ENCODE data around the gene CHCHD3.
"Not testable (repeated sequence)": the region's sequence is repeated elsewhere in the genome, so short reads cannot be mapped to it uniquely, and the experiment has no call there.

Gene CHCHD3

GRCh38 chr7:132969520-132969919 is 112.4 kb downstream of the CHCHD3 start:
- Mint-ChIP-seq H3K4me3 (no peak overlapping the region), H3K27ac (peak overlapping the region in 1 of 2 donors; percentile 47), H3K27me3 (no peaks in the 10 kb centered on the region), H3K9me3 (no peaks in the 10 kb centered on the region), H3K4me1 (ENCODE audit: low read depth in 2 of 2) (peaks cover 2 to 10% of the 10 kb centered on the region in 2 donors), H3K36me3 (ENCODE audit: insufficient read depth) (no peaks in the 10 kb centered on the region)
- ATAC-seq (replicated peaks), result no peak
- no peak for DNase-seq

GRCh38 chr7:132967470-132967848 is 114.4 kb downstream of the CHCHD3 start:
- not testable (repeated sequence) for H3K27ac Mint-ChIP-seq; H3K27me3 Mint-ChIP-seq; H3K36me3 Mint-ChIP-seq (ENCODE audit: insufficient read depth); H3K4me1 Mint-ChIP-seq (ENCODE audit: low read depth in 2 of 2); H3K4me3 Mint-ChIP-seq; H3K9me3 Mint-ChIP-seq; ATAC-seq (replicated peaks); DNase-seq

GRCh38 chr7:132966754-132967469 is 115.0 kb downstream of the CHCHD3 start:
- H3K36me3 Mint-ChIP-seq (ENCODE audit: insufficient read depth), result no peaks in the 10 kb centered on the region
- H3K9me3 Mint-ChIP-seq, result no peaks in the 10 kb centered on the region
- H3K4me3 Mint-ChIP-seq, result no peak overlapping the region
- DNase-seq, result no peak
- no peak for ATAC-seq (replicated peaks)
- peaks cover 2 to 10% of the 10 kb centered on the region in 2 donors for H3K4me1 Mint-ChIP-seq (ENCODE audit: low read depth in 2 of 2)
- no peaks in the 10 kb centered on the region for H3K27me3 Mint-ChIP-seq
- H3K27ac Mint-ChIP-seq, result no peak overlapping the region

GRCh38 chr7:132965951-132966350 is 115.9 kb downstream of the CHCHD3 start:
- Mint-ChIP-seq H3K27ac (no peak overlapping the region), H3K36me3 (ENCODE audit: insufficient read depth) (no peaks in the 10 kb centered on the region), H3K9me3 (no peaks in the 10 kb centered on the region), H3K4me1 (ENCODE audit: low read depth in 2 of 2) (peaks cover 2 to 10% of the 10 kb centered on the region in 2 donors), H3K4me3 (no peak overlapping the region), H3K27me3 (no peaks in the 10 kb centered on the region)
- no peak for DNase-seq
- no peak for ATAC-seq (replicated peaks)

GRCh38 chr7:132964876-132965275 is 117.0 kb downstream of the CHCHD3 start:
- H3K36me3 Mint-ChIP-seq (ENCODE audit: insufficient read depth), result no peaks in the 10 kb centered on the region
- DNase-seq (no peak), ATAC-seq (replicated peaks) (no peak)
- no peaks in the 10 kb centered on the region for H3K27me3 Mint-ChIP-seq
- no peak overlapping the region for H3K27ac Mint-ChIP-seq
- no peak overlapping the region for H3K4me3 Mint-ChIP-seq
- H3K9me3 Mint-ChIP-seq, result no peaks in the 10 kb centered on the region
- peaks cover 1 to 10% of the 10 kb centered on the region in 2 donors for H3K4me1 Mint-ChIP-seq (ENCODE audit: low read depth in 2 of 2)

GRCh38 chr7:132959891-132960290 is 122.0 kb downstream of the CHCHD3 start:
- Mint-ChIP-seq H3K27ac (no peak overlapping the region), H3K27me3 (no peaks in the 10 kb centered on the region), H3K36me3 (ENCODE audit: insufficient read depth) (peaks cover 8% of the 10 kb centered on the region), H3K4me3 (no peak overlapping the region), H3K9me3 (no peaks in the 10 kb centered on the region), H3K4me1 (ENCODE audit: low read depth in 2 of 2) (peaks cover 0 to 1% of the 10 kb centered on the region in 2 donors)
- ATAC-seq (replicated peaks) (no peak), DNase-seq (no peak)

GRCh38 chr7:132956556-132956955 is 125.3 kb downstream of the CHCHD3 start:
- peaks cover 0 to 6% of the 10 kb centered on the region in 2 donors for H3K4me1 Mint-ChIP-seq (ENCODE audit: low read depth in 2 of 2)
- no peaks in the 10 kb centered on the region for H3K27me3 Mint-ChIP-seq
- peaks cover 8% of the 10 kb centered on the region for H3K36me3 Mint-ChIP-seq (ENCODE audit: insufficient read depth)
- no peak for DNase-seq
- no peak overlapping the region for H3K27ac Mint-ChIP-seq
- H3K4me3 Mint-ChIP-seq, result no peak overlapping the region
- H3K9me3 Mint-ChIP-seq, result no peaks in the 10 kb centered on the region
- no peak for ATAC-seq (replicated peaks)

GRCh38 chr7:132953468-132953867 is 128.4 kb downstream of the CHCHD3 start:
- DNase-seq (no peak), ATAC-seq (replicated peaks) (no peak)
- Mint-ChIP-seq H3K9me3 (no peaks in the 10 kb centered on the region), H3K27me3 (no peaks in the 10 kb centered on the region), H3K27ac (no peak overlapping the region), H3K36me3 (ENCODE audit: insufficient read depth) (peaks cover 3% of the 10 kb centered on the region), H3K4me1 (ENCODE audit: low read depth in 2 of 2) (peaks cover 0 to 7% of the 10 kb centered on the region in 2 donors), H3K4me3 (no peak overlapping the region)

- ATAC-seq (replicated peaks), result no peak
- H3K27ac Mint-ChIP-seq, result no peak overlapping the region
- H3K4me3 Mint-ChIP-seq, result no peak overlapping the region
- H3K9me3 Mint-ChIP-seq, result no peaks in the 10 kb centered on the region
- H3K36me3 Mint-ChIP-seq (ENCODE audit: insufficient read depth), result peaks cover 3% of the 10 kb centered on the region
- no peak for DNase-seq
- no peaks in the 10 kb centered on the region for H3K27me3 Mint-ChIP-seq
- H3K4me1 Mint-ChIP-seq (ENCODE audit: low read depth in 2 of 2), result peaks cover 0 to 7% of the 10 kb centered on the region in 2 donors
Measured at GRCh38 chr7:132950725-132951124, 131.2 kb downstream of the CHCHD3 start.

GRCh38 chr7:132947011-132947410 is 134.9 kb downstream of the CHCHD3 start:
- Mint-ChIP-seq H3K4me1 (ENCODE audit: low read depth in 2 of 2) (peaks cover 4 to 6% of the 10 kb centered on the region in 2 donors), H3K27ac (no peak overlapping the region)
- DNase-seq, result no peak

GRCh38 chr7:132944774-132945173 is 137.1 kb downstream of the CHCHD3 start:
- peaks cover 2 to 6% of the 10 kb centered on the region in 2 donors for H3K4me1 Mint-ChIP-seq (ENCODE audit: low read depth in 2 of 2)
- ATAC-seq (replicated peaks), result no peak
- H3K4me3 Mint-ChIP-seq, result no peak overlapping the region
- no peak for DNase-seq
- no peaks in the 10 kb centered on the region for H3K36me3 Mint-ChIP-seq (ENCODE audit: insufficient read depth)
- H3K27ac Mint-ChIP-seq, result no peak overlapping the region
- no peaks in the 10 kb centered on the region for H3K9me3 Mint-ChIP-seq
- H3K27me3 Mint-ChIP-seq, result no peaks in the 10 kb centered on the region

More at GRCh38 chr7:132947011-132947410, 134.9 kb downstream of the CHCHD3 start:
- Mint-ChIP-seq H3K27me3 (no peaks in the 10 kb centered on the region), H3K9me3 (no peaks in the 10 kb centered on the region), H3K4me3 (no peak overlapping the region), H3K36me3 (ENCODE audit: insufficient read depth) (no peaks in the 10 kb centered on the region)
- ATAC-seq (replicated peaks), result no peak

- DNase-seq (no peak), ATAC-seq (replicated peaks) (no peak)
- Mint-ChIP-seq H3K9me3 (no peaks in the 10 kb centered on the region), H3K4me3 (no peak overlapping the region), H3K4me1 (ENCODE audit: low read depth in 2 of 2) (peaks cover 2 to 6% of the 10 kb centered on the region in 2 donors), H3K36me3 (ENCODE audit: insufficient read depth) (no peaks in the 10 kb centered on the region), H3K27ac (peak overlapping the region in 1 of 2 donors; percentile 8), H3K27me3 (no peaks in the 10 kb centered on the region)
Measured at GRCh38 chr7:132943645-132944044, 138.2 kb downstream of the CHCHD3 start.

GRCh38 chr7:132942701-132943100 is 139.2 kb downstream of the CHCHD3 start:
- Mint-ChIP-seq H3K36me3 (ENCODE audit: insufficient read depth) (no peaks in the 10 kb centered on the region), H3K4me1 (ENCODE audit: low read depth in 2 of 2) (peaks cover 2 to 6% of the 10 kb centered on the region in 2 donors), H3K9me3 (no peaks in the 10 kb centered on the region), H3K27ac (no peak overlapping the region), H3K27me3 (no peaks in the 10 kb centered on the region), H3K4me3 (no peak overlapping the region)
- ATAC-seq (replicated peaks), result no peak
- DNase-seq, result no peak

- DNase-seq (no peak), ATAC-seq (replicated peaks) (no peak)
- Mint-ChIP-seq H3K27ac (no peak overlapping the region), H3K9me3 (no peaks in the 10 kb centered on the region), H3K4me1 (ENCODE audit: low read depth in 2 of 2) (peaks cover 2 to 6% of the 10 kb centered on the region in 2 donors), H3K4me3 (no peak overlapping the region), H3K27me3 (no peaks in the 10 kb centered on the region), H3K36me3 (ENCODE audit: insufficient read depth) (no peaks in the 10 kb centered on the region)
Measured at GRCh38 chr7:132941905-132942304, 140.0 kb downstream of the CHCHD3 start.

All from effector memory CD8-positive, alpha-beta T cell (primary cell).